HFFc6 (cell line): Measurements from ENCODE around the gene SAG. TPM values are rescaled to one million over a fixed set of nuclear protein-coding genes. Genes with fewer than 3 reads are reported as not detected.
"Not testable (repeated sequence)": the region's sequence is repeated elsewhere in the genome, so short reads cannot be mapped to it uniquely, and the experiment has no call there.

ENCODE experiments used
- DNase-seq: peaks from one replicate; pipeline ENCODE4 v3.0.0-alpha.2; 2018
- H3K27ac Mint-ChIP-seq: 2 replicates; pipeline ENCODE4 v1.8.0; 2020; ENCODE audit warnings: mild to moderate bottlenecking, mixed read lengths
- H3K27me3 Mint-ChIP-seq: 2 replicates; pipeline ENCODE4 v1.8.0; 2021; ENCODE audit warnings: mild to moderate bottlenecking, moderate library complexity, mixed read lengths; ENCODE audit not compliant: insufficient read depth
- H3K36me3 Mint-ChIP-seq: 2 replicates; pipeline ENCODE4 v1.8.0; 2021; ENCODE audit warnings: low read depth, mixed read lengths
- H3K4me1 Mint-ChIP-seq: 2 replicates; pipeline ENCODE4 v1.8.0; 2020; ENCODE audit warnings: low read depth, mixed read lengths
- H3K4me3 Mint-ChIP-seq: 2 replicates; pipeline ENCODE4 v1.8.0; 2020; ENCODE audit warnings: mild to moderate bottlenecking, moderate library complexity, mixed read lengths
- H3K9me3 Mint-ChIP-seq: 2 replicates; pipeline ENCODE4 v1.8.0; 2020; ENCODE audit warnings: mild to moderate bottlenecking, mixed read lengths
- CTCF ChIP-seq: fragments of 200-600 bp; sonication (generic); IDR thresholded peaks from 2 replicates; pipeline ENCODE4 v1.5.0; 2021; ENCODE audit warnings: antibody characterized with exemption, mild to moderate bottlenecking
- total RNA-seq, 6 experiments: library from RNA; stranded (reverse); fragmentation: NEBNext Ultra II Directional; extraction: Animal tissue kit (Norgen Biotek cat#: 25700); gene quantifications; 2 replicates in 1 of 6; 3 replicates in 5 of 6; pipeline ENCODE4 v1.2.3, GENCODE V29; 2021

The SAG gene
- total RNA-seq, 6 experiments from 2014 or later = not detected

DNA sequence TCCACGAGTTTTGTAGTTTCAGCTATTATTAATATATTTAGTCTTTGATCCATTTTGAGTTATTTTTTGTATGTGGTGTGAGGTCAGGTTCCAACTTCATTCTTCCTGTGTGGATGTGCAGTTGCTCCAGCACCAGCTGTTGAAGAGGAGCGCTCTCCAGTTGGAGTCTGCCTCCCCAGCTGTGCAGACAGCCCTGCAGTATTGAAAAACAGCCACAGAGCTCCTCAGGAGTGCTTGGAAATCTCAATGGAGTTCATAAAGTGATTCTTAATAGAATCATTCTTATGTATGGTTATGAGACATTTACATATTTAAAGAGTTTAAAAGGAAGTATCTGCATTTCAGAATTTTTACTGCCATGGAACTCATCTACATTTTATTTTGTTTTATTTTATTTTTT lies 64.0 kb downstream of the SAG start:
- Mint-ChIP-seq H3K27me3 (peaks cover 1% of the 10 kb centered on the region; the same call in 1 of the 2 replicates), H3K4me3 (no peak overlapping the region), H3K27ac (no peak overlapping the region), H3K4me1 (no peaks in the 10 kb centered on the region; the same call in 1 of the 2 replicates), H3K36me3 (no peaks in the 10 kb centered on the region), H3K9me3 (no peaks in the 10 kb centered on the region)
- no peak for DNase-seq
- TF ChIP-seq CTCF = no peak

- Mint-ChIP-seq H3K27me3 (no peaks in the 10 kb centered on the region), H3K27ac (no peak overlapping the region), H3K4me1 (no peaks in the 10 kb centered on the region; the same call in 1 of the 2 replicates), H3K4me3 (no peak overlapping the region), H3K9me3 (no peaks in the 10 kb centered on the region), H3K36me3 (peaks cover 5% of the 10 kb centered on the region; the same call in 1 of the 2 replicates)
- no peak for DNase-seq
- TF ChIP-seq CTCF = no peak
Measured at GRCh38 chr2:233372855-233373254, 65.2 kb downstream of the SAG start.

DNA sequence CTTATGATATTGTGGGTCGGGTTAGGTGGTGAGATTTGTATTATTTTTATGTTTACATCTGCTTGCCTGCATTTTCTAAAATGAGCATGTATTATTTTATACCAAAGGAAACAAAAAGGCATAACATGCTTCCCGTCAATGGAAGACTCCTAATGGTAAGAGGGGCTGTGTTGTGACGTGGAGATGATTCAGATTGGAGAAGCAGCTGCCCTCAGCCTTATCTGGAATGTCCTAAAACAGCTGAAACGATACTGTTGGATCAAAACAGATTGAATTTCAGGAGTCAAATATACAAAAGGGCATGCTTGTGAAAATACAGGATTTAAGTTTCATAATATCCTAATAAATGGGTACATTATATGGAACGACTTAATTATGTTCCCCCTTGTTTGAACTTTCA lies 65.7 kb downstream of the SAG start:
- no peak for DNase-seq
- Mint-ChIP-seq H3K27me3 (no peaks in the 10 kb centered on the region), H3K27ac (no peak overlapping the region), H3K4me3 (no peak overlapping the region), H3K4me1 (no peaks in the 10 kb centered on the region; the same call in 1 of the 2 replicates), H3K9me3 (no peaks in the 10 kb centered on the region), H3K36me3 (peaks cover 5% of the 10 kb centered on the region; the same call in 1 of the 2 replicates)
- TF ChIP-seq CTCF = no peak

- not testable (repeated sequence) for H3K4me3 Mint-ChIP-seq, H3K36me3 Mint-ChIP-seq, H3K27me3 Mint-ChIP-seq, H3K9me3 Mint-ChIP-seq, DNase-seq, H3K27ac Mint-ChIP-seq, H3K4me1 Mint-ChIP-seq
Measured at GRCh38 chr2:233374776-233375175, 67.2 kb downstream of the SAG start.

DNA sequence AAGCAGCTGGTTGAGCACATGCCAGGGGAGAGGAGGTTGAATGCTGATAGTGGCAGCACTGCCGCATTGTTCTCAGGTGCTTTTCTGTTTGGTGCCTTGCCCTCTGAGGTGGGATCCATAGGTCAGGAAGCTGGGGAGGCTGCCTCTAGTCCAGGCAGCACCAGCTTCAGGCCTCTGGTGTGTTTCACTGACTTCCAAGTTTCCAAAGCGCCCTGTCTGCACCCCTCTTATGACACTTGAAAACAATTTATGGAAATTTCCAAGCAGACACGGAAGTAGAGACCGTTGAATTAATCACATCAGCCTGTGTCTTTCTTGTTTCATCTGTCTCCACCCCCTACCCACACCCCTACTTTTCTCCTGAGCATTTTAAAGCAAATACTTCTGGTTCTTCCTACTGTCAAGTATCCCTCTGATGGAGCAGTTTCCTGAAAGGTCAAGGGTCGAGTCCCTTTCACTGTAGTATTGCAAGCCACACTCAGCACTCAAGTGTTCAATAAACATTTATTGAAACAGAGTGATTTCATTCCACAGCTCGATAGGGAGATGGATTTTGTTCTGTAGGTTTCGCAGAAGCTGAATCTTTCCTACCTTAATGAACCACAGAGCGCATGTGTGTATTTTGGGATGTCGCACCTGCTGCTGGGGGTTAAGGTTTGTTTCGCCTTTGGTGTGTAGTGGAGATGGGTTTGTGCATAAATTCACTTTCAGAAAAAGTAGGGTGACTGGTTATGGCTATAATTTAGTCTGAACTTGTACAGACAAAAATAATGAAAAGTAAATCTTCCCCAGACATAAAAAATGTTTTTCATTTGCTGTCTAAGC lies 68.1 kb downstream of the SAG start:
- Mint-ChIP-seq H3K9me3 (no peaks in the 10 kb centered on the region), H3K4me1 (peaks cover 3% of the 10 kb centered on the region), H3K27ac (no peak overlapping the region), H3K4me3 (no peak overlapping the region), H3K36me3 (peaks cover 5% of the 10 kb centered on the region), H3K27me3 (peaks cover 2% of the 10 kb centered on the region; the same call in 1 of the 2 replicates)
- TF ChIP-seq CTCF = no peak
- no peak for DNase-seq

GRCh38 chr2:233379034-233379433 lies 71.4 kb downstream of the SAG start:
- H3K36me3 Mint-ChIP-seq = peaks cover 5% of the 10 kb centered on the region

More at GRCh38 chr2:233379034-233379433, 71.4 kb downstream of the SAG start:
- DNase-seq = no peak
- Mint-ChIP-seq H3K4me1 (peaks cover 13% of the 10 kb centered on the region), H3K27me3 (peaks cover 2% of the 10 kb centered on the region), H3K27ac (no peak overlapping the region), H3K4me3 (no peak overlapping the region), H3K9me3 (no peaks in the 10 kb centered on the region)
- no peak for TF ChIP-seq CTCF
